Measurements from ENCODE around the gene MADD. TPM values are rescaled to one million over a fixed set of nuclear protein-coding genes. Genes with fewer than 3 reads are reported as not detected.

The MADD gene
- polyA plus RNA-seq, 1 donor from 2014 or later, result 66.9 TPM

GRCh38 chr11:47359162-47359561 lies 89.2 kb downstream of the MADD start:
- H3K79me2 ChIP-seq (replicated peaks; ENCODE audit: insufficient read depth, low read length), result no peaks in the 10 kb centered on the region
- H2AFZ ChIP-seq (ENCODE audit: low read depth, low read length), result no peak overlapping the region
- no peak overlapping the region for H3K4me2 ChIP-seq (ENCODE audit: low read length)
- H3K9me2 ChIP-seq (ENCODE audit: insufficient read depth, low read length), result no peaks in the 10 kb centered on the region
- H3K9me3 ChIP-seq (ENCODE audit: low read length), result no peaks in the 10 kb centered on the region
- no peaks in the 10 kb centered on the region for H3F3A ChIP-seq (ENCODE audit: insufficient read depth, low read length, poor library complexity, severe bottlenecking)
- H3K36me3 ChIP-seq (ENCODE audit: insufficient read depth, low read length), result no peaks in the 10 kb centered on the region
- no peak overlapping the region for H3K4me3 ChIP-seq (ENCODE audit: low read length)
- H3K27me3 ChIP-seq (ENCODE audit: insufficient read depth, low read depth, low read length), result no peaks in the 10 kb centered on the region
- H4K20me1 ChIP-seq (ENCODE audit: insufficient read depth), result no peaks in the 10 kb centered on the region
- no peak overlapping the region for H3K27ac ChIP-seq (ENCODE audit: low read length)
- no peak overlapping the region for H3K9ac ChIP-seq (ENCODE audit: low read length)
- TF ChIP-seq TAF1 (IDR thresholded peaks at IDR 0.05; ENCODE audit: low read depth) (no peak), CTCF (IDR thresholded peaks at IDR 0.05; ENCODE audit: poor library complexity, severe bottlenecking) (no peak), MXI1 (conservative IDR thresholded peaks at IDR 0.05; ENCODE audit: poor library complexity, severe bottlenecking) (no peak), EP300 (conservative IDR thresholded peaks at IDR 0.05; ENCODE audit: poor library complexity, severe bottlenecking) (no peak), SMC3 (conservative IDR thresholded peaks at IDR 0.05; ENCODE audit: poor library complexity) (no peak), POLR2AphosphoS5 (IDR thresholded peaks at IDR 0.05) (no peak), EZH2 (IDR thresholded peaks at IDR 0.05; ENCODE audit: borderline replicate concordance, insufficient read depth, low read length, poor library complexity, severe bottlenecking) (no peak), RAD21 (conservative IDR thresholded peaks at IDR 0.05) (no peak), REST (IDR thresholded peaks at IDR 0.05; ENCODE audit: borderline replicate concordance) (no peak)

- Histone ChIP-seq H2AFZ (ENCODE audit: low read depth, low read length) (no peak overlapping the region), H3K27me3 (ENCODE audit: insufficient read depth, low read depth, low read length) (no peaks in the 10 kb centered on the region), H3K36me3 (ENCODE audit: insufficient read depth, low read length) (no peaks in the 10 kb centered on the region), H3K79me2 (replicated peaks; ENCODE audit: insufficient read depth, low read length) (no peaks in the 10 kb centered on the region), H3K9me2 (ENCODE audit: insufficient read depth, low read length) (no peaks in the 10 kb centered on the region), H3F3A (ENCODE audit: insufficient read depth, low read length, poor library complexity, severe bottlenecking) (no peaks in the 10 kb centered on the region), H3K27ac (ENCODE audit: low read length) (no peak overlapping the region), H3K4me3 (ENCODE audit: low read length) (no peak overlapping the region), H4K20me1 (ENCODE audit: insufficient read depth) (no peaks in the 10 kb centered on the region), H3K9ac (ENCODE audit: low read length) (no peak overlapping the region), H3K4me2 (ENCODE audit: low read length) (no peak overlapping the region), H3K9me3 (ENCODE audit: low read length) (no peaks in the 10 kb centered on the region)
- TF ChIP-seq EP300 (conservative IDR thresholded peaks at IDR 0.05; ENCODE audit: poor library complexity, severe bottlenecking) (no peak), REST (IDR thresholded peaks at IDR 0.05; ENCODE audit: borderline replicate concordance) (no peak), SMC3 (conservative IDR thresholded peaks at IDR 0.05; ENCODE audit: poor library complexity) (no peak), TAF1 (IDR thresholded peaks at IDR 0.05; ENCODE audit: low read depth) (no peak), CTCF (IDR thresholded peaks at IDR 0.05; ENCODE audit: poor library complexity, severe bottlenecking) (no peak), EZH2 (IDR thresholded peaks at IDR 0.05; ENCODE audit: borderline replicate concordance, insufficient read depth, low read length, poor library complexity, severe bottlenecking) (no peak), POLR2AphosphoS5 (IDR thresholded peaks at IDR 0.05) (no peak), RAD21 (conservative IDR thresholded peaks at IDR 0.05) (no peak), MXI1 (conservative IDR thresholded peaks at IDR 0.05; ENCODE audit: poor library complexity, severe bottlenecking) (no peak)
Measured at GRCh38 chr11:47359586-47359985, 89.7 kb downstream of the MADD start.
